Measurements from ENCODE around the gene FRY.

The FRY gene

GRCh38 chr13:32248801-32249200, 217.2 kb downstream of the FRY start:
- DNase-seq (ENCODE audit: low read depth): no peak
- TF ChIP-seq CTCF (IDR thresholded peaks at IDR 0.05; ENCODE audit: insufficient read depth, low read depth, low read length, missing control alignments): no peak
- no peak overlapping the region for H3K4me3 ChIP-seq (ENCODE audit: low read length)

GRCh38 chr13:32252812-32253438, 221.4 kb downstream of the FRY start:
- DNase-seq (ENCODE audit: low read depth): no peak

GRCh38 chr13:32253911-32254399, 222.4 kb downstream of the FRY start:
- TF ChIP-seq CTCF (IDR thresholded peaks at IDR 0.05; ENCODE audit: insufficient read depth, low read depth, low read length, missing control alignments): no peak
- DNase-seq (ENCODE audit: low read depth): no peak
- no peak overlapping the region for H3K4me3 ChIP-seq (ENCODE audit: low read length)

More at GRCh38 chr13:32252812-32253438, 221.4 kb downstream of the FRY start:
- no peak overlapping the region for H3K4me3 ChIP-seq (ENCODE audit: low read length)
- no peak for TF ChIP-seq CTCF (IDR thresholded peaks at IDR 0.05; ENCODE audit: insufficient read depth, low read depth, low read length, missing control alignments)

GRCh38 chr13:32254416-32254815, 222.8 kb downstream of the FRY start:
- no peak for TF ChIP-seq CTCF (IDR thresholded peaks at IDR 0.05; ENCODE audit: insufficient read depth, low read depth, low read length, missing control alignments)
- no peak overlapping the region for H3K4me3 ChIP-seq (ENCODE audit: low read length)
- DNase-seq (ENCODE audit: low read depth): no peak

- no peak overlapping the region for H3K4me3 ChIP-seq (ENCODE audit: low read length)
- peak; percentile 36 for DNase-seq (ENCODE audit: low read depth)
- no peak for TF ChIP-seq CTCF (IDR thresholded peaks at IDR 0.05; ENCODE audit: insufficient read depth, low read depth, low read length, missing control alignments)
Observed at GRCh38 chr13:32254916-32255723, 223.5 kb downstream of the FRY start.

GRCh38 chr13:32255724-32256109, 224.1 kb downstream of the FRY start:
- H3K4me3 ChIP-seq (ENCODE audit: low read length): no peak overlapping the region
- no peak for DNase-seq (ENCODE audit: low read depth)
- no peak for TF ChIP-seq CTCF (IDR thresholded peaks at IDR 0.05; ENCODE audit: insufficient read depth, low read depth, low read length, missing control alignments)

All from epithelial cell of esophagus (primary cell).